Fibroblast of peridontal ligament (primary cell): ENCODE results near the gene KIAA0232.
A peak's percentile ranks its signal among the peaks of the same experiment; 100 is the strongest.
"Not testable (repeated sequence)": the region's sequence is repeated elsewhere in the genome, so short reads cannot be mapped to it uniquely, and the experiment has no call there.

ENCODE experiments used
- DNase-seq: peaks from one replicate; pipeline ENCODE4 v3.0.0-alpha.2; 2010; ENCODE audit errors: extremely low read depth

Gene KIAA0232

DNA sequence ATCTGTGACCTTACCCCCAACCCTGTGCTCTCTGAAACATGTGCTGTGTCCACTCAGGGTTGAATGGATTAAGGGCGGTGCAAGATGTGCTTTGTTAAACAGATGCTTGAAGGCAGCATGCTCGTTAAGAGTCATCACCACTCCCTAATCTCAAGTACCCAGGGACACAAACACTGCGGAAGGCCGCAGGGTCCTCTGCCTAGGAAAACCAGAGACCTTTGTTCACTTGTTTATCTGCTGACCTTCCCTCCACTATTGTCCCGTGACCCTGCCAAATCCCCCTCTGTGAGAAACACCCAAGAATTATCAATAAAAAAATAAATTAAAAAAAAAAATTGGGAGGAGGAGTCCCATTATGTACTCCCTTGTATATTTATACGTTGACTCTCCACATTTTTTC is 26.2 kb upstream of the KIAA0232 start:
- DNase-seq = not testable (repeated sequence)

DNA sequence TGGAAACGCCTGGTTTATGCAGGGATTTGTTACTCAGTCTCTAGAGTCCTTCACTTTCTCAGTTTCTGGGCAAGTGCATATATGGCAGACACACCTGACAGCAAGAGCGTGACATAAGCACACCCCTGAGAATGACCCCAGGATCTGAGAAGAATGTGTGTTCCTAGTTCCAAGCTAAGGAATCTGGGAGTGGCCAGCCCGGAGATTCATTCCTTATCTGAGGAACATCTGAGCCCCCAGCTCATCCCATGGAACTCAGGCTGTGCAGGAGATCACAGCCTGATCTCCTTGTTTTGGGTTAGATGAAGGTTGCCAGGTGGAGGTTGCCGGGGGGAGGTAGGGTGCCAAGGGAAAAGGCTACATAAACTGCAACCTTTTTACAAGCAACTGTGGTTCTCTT is 23.8 kb upstream of the KIAA0232 start:
- no peak for DNase-seq

DNA sequence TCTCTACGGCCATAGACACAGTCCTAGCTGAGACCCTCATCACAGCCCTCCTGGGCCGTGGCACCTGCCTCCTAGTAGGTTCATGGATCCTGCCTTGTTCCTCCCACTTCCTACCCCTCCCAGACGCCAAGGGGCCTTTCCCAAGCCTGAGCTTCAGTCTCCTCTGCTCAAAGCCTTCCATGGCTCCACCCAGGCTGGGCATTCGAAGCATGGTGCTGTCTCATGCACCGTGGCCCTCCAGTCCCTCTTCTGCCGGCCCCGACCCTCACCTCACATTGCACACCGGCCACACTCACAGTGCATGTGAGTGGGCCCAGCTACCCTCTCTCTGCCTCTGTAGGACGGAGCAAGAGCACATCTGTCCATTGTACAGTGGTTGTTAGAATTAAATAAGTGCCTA is 21.7 kb upstream of the KIAA0232 start:
- DNase-seq = no peak

DNA sequence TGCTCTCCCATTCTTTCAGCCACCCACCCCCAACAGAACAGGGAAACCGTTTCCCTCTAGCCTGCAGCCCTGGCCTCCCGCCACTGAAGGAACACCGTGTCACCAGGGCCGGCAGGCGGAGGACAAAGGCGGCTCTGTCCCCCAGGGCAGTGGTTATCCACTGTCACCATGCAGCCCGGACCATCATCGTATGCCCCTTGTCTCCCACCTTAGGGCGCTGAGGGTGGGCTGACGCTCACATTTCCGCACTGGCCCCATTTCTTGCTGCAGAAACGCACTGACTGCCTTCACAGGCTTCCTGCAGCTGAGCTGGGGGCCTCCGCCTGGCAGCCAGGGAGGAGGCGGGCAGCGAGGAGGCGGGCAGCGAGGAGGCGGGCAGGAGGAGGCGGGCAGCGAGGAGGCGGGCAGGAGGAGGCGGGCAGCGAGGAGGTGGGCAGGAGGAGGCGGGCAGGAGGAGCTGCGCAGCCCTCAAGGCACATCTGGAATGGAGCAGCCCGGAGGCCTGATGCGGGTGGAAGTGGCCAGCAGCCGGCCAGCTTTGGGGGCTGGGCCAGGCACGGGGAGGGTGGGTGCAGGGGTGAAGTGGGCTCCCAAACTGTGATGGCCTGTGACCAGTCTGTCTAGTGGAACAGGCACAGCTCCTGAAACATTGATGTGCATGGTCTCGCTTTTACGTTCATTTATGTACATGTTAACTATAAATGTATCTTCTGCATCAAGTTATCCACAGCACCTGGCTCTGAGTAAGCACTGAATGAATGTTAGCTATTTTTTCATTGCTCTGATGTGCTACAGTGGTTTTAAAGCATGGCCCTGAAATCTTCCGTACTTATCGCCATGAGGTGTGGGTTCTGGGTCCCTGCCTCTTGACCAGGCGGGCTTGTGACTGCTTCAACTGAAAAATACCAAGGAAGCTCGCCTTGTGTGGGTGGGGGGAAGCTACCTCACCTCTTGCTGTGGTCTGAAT is 20.6 kb upstream of the KIAA0232 start:
- DNase-seq = no peak

DNA sequence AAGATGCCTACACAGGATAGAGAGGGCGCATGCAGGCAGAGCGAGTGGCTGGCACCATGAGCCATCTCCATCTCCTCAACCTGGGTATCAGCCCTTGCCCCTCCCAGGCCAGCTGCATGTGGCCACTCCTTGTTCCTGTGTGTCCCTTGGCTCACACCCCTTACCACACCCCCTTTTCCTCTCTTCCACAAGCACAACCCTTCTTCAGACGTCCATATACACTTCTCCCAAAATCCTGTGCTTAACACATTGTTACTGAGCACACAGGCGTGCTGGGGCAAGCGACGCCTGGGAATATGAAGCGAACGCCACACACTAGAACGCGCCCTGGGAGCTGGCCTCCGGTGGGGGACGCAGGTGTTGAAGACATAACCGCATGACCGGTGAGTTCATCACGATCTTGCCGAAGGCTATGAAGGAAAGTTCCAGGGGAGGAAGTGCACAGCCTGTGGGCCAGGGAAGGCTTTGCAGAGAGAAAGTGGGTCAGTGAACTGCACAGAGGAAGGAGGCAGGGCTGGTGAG is 19.1 kb upstream of the KIAA0232 start:
- DNase-seq = no peak

DNA sequence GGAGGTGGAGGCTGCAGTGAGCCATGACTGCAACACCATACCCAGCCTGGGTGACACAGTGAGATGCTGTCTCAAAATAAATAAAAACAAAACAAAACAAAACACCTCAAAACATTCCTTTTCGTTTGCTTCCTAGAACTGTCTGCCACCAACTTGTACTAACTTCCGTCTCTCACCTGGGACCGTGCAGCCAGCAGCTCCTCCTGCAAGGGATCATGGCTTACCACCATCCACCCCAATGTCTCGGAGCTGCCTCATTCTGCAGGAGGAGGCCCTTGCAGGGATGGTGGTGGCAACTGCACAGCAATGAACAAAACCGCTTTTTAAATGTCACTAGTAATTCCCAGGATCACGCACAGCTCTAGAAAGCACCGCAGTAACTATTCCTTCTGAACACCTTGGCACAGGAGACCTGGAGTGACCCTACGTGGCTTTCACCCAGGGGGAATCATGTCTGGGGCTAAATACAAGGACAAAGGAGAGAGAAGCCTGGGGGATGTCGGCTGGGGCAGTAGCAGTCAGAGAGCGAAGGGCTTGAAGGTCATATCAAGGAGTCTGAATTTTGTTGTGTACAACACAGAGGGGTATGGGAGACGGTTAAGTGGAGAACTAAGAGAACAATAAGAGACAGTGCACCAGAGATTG is 17.4 kb upstream of the KIAA0232 start:
- no peak for DNase-seq

DNA sequence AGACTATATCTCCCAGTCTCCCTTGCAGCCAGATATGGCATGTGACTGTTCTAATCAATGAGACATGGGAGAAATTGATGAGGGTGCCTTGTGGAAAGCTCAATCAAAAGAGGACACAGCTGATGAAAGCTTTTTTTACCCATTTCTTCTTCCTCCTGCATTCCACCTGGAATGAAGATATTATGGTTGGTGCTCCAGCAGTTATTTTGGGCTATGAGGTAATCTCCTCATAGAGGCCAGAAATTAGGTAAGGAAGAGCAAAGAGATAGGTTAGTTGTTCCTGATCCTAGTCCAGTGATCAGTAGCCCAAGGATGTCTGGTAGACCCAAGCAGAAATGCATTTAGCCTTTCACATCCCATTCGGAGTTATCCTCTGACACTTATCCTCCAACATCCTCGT is 16.8 kb upstream of the KIAA0232 start:
- DNase-seq = no peak

DNA sequence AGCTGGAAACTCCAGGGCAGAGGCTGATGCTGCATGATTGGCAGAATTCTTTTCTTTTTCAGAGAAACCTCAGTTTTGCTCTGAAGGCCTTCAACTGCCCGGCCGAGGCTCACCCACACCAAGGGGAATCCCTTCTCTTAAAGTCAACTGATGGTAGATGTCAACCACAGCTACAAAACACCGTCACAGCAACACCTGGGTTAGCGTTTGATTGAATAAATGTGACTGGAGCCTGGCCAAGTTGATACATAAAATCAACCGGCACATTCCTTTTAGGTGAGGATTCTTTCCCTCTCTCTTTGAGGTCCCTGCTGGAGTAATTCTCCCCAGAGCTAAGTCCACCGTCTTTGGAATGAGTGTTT is 15.2 kb upstream of the KIAA0232 start:
- DNase-seq = no peak

DNA sequence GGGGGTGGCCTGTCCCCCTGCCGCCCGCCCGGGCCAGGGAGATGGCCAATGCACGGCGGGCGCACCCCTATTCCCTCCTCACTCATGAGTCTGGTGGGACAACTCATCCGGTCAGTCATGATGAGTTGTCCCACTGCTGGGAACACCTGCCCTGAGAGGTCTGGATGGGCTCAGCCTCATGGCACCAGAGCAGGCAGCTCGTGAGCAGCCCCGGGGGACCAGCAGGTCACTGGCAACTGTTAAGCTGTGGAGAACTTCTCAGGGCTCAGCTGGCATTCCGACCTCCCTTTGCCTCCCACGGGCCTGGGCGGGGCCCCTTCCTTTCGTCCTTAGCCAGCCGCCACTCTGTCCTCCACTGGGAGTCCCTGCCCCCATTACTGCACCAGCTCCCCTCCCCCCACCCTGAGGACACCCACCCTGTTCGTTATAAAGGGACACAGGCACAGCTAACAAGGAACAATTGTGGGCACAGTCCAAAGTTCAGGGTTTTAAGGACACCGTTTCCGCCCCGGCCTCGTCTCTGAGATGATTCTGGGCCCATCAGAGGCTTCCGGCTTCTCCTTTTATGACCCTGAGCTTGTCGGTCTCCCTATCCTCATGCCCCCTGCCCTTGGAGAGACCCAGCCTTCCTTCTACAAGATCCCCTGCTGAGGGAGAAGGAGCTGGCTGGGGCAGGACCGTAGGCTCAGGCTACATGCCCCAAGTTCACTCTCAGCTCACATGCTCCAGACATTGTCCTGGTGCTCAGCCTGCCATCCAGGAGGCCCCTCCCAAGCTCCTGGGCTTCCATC is 14.6 kb upstream of the KIAA0232 start:
- no peak for DNase-seq

DNA sequence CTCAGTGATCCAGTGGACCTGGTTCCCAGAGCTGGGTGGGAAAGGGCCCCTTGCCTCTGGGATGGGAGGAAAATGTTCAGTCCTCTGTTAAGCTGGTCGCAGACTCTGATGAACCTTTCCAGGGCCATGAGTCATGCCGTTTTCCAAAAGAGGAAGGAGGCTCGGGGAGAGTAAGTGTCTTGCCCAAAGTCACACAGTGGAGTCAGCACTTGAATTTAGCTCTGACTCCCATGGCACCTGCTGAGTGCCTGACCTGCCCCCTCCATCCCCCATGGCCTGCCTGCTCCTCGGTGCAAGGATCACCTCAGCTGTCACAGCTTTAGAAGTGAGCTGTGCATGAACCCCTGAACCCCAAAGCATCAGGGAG is 14.0 kb upstream of the KIAA0232 start:
- DNase-seq = peak; percentile 28

DNA sequence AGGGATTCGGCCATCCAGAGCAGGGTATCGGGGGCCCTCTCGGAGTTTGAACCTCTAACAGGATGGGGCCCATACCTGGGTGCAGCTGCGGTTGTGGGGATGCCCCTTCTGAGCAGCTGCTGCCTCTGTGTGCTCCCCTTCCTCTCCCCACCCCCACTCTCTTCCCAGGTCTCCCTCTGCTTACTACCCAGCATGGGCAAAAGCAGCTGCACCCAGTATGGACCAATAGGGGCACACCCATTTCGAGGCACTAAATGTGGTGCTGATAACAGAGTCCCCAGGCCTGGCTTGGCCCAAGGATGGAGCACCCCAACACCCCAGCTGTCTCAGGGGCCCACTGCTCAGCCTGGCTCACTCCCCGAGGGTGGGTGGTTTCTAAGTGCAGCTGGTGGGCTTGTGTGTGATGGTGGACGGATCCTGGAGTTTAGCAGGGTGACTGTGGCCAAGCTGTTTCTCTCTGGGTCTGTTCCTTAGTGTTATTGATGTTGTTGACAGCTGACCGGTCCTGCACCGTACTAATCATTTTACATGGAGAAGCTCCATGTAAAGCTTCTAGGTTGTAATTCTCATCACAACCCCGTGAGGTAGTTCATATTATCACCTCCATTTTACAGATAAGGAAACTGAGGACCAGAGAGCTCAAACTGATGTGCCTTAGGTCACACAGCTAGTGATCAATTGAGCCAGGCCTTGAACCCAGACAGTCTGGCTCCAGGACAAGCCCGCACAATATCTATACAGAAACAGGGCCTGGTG is 13.1 kb upstream of the KIAA0232 start:
- DNase-seq = no peak

DNA sequence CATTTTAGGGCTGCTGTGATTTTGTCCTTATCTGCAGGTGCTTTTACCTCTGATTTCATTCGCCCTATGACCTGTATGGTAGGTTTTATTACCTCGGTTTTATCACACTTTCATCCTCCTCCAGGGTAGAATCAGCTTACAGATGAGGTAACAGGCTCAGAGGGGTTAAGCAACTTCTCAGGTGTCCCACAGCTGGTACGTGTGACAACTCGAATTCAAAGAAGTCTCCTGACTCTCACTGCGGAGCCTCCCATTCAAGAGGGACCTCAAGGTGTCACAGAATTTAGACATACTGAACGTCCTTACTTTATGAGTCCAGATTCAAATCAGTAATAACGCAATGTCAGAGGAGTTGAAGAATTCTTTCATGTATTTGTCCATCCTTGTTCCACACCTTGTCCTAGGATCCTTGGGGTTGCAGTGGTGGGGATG is 12.5 kb upstream of the KIAA0232 start:
- DNase-seq = no peak

DNA sequence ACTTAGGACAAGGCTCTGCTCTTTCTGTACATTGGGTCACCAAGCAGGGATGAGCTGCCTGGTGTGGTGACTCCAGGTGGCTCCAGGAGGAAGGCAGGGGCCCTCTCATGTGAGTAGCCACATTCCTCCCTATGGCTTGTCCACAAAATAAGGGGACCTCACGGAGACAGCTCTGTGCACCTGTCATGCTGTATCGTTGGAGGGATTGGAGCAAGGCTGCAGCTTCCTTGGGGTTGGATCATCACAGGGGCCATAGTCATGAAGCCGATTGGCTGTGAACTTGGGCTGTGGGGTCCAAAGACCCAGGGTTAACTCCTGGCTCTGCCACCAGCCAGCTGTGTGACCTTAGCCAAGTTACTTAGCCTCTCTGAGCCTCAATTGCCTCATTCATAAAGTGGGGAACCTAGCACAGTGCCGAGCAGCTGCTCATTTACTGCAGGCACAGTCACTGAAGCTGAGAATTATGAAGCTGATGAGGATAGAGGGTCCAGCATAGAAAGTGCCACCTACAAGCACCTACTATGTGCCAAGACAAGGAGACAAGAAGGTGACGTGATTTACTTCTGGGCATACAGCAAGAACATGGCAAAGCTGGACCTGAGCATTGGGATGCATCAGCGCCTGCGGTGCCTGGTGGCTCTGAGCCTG is 11.8 kb upstream of the KIAA0232 start:
- no peak for DNase-seq

DNA sequence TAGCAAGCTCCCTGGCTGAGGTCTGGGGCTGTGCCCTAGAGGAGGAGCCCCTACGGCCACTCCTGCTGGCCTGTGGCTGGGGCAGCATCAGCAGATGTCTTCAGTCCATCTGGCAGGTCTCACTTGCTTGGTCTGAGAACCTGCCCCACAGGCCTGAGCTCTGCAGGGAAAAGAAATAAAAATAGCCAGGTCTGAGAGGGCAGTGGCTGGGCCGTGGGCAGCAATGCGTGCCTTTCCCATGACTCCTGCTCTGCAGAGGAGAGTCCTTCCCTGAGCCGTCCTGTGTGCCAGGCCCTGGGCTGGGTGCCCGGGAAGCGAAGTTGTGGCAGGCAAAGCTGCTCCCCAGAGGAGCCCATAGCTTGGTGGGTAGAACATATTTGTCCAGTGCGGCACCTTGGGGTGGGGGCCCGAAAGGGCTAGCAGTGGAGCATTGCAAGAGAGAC is 11.3 kb upstream of the KIAA0232 start:
- no peak for DNase-seq

DNA sequence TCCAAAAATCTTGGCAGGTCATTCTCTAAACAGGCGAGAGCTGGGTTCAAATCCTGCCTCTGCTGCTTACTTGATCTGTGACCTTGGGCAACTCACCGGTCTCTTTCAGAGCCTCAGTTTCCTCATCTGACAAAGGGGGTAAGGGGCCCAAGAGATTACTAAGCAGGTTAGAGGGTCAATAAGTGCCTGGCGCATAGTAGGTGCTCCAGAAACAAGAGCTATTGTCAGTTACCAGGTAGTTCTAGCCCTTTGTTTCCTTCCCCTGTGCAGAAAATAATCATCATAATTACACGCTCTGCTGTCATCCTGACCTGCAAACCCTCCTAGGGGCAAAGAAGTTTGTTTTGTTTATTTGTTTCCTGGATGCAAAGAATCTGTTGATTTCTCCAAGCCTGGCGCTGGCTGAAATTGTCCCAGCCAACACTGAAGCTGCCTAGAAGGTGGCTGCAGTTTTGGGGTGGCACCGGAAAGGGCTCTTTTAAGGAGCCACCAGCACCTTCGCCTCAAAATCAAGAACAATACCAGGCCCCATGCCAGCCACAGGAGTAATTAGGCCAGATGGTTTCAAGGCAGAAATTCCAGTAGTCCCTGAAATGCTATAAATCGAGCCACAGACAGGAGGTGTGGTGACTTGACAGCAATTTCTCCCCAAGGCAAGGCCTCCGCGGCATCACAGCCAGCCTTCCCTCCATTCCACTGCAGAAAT is 10.2 kb upstream of the KIAA0232 start:
- no peak for DNase-seq

DNA sequence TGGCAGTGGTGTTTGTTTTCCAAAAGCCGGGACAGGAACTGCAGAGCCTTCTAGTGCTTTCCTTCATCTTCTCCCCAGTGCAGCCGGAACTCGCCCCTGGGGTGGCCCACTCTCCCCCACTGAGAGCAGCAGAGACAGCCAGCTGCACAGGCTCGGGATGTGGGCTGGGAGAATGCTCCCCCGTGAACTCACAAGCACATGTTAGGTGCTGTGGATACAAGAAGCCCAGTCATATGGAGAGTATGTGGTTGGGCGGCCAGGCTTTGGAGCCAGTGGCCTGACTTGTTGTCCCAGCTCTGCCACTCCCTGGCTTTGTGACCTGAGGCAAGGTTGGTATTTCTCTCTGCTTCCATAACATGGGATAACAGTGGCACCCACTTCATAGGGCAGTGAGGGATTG is 9.4 kb upstream of the KIAA0232 start:
- no peak for DNase-seq

DNA sequence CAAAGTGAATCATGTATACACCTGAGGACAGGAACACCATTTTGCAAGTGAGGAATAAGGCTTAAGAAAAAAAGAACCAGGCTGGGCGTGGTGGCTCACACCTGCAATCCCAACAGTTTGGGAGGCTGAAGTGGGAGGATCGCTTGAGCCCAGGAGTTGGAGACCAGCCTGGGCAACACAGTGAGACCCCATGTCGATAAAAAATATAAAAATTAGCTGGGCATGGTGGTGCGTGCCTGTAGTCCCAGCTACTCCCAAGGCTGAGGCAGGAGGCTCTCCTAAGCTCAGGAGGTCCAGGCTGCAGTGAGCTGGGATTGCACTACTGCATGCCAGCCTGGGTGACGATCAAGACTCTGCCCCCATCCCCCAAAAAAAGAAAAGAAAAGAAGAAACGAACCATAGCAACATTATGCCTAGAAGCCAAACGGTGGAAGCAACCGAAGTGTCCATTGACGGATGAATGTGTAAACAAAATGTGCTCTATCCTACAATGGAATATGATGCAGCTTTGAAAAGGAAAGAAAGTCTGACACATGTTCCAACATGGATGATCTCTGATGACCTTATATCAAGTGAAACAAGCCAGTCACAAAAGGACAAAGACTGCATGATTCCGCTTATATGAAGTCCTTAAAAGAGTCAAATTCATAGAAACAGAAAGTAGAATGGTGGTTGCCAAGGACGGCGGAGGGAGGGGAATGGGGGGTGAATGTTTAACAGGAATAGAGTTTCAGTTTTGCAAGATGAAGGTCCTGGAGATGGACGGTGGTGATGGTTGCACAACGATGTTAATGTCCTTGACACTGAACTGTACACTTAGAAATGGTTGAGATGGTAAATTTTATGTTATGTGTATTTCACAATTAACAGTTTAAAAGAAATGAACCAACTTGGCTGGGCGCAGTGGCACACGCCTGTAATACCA is 8.6 kb upstream of the KIAA0232 start:
- no peak for DNase-seq

DNA sequence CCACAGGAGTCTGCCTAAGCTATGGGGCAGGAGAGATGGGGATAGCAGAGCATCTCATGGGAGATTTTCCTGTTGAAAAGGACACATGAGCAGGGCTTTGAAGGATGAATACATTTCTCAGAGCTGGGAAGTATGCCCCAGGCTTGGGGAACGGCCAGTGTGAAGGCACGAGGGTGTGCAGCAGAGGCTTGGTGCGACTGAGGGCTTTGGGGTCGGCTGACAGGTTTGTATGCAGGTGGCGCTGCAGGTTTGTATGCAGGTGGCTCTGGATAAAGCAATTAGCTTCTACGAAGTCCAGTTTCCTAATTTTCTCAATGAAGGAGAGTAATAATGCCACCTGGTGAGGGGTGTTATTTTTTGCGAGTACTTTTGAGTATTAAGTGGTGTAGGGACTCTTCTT is 6.8 kb upstream of the KIAA0232 start:
- DNase-seq = no peak

DNA sequence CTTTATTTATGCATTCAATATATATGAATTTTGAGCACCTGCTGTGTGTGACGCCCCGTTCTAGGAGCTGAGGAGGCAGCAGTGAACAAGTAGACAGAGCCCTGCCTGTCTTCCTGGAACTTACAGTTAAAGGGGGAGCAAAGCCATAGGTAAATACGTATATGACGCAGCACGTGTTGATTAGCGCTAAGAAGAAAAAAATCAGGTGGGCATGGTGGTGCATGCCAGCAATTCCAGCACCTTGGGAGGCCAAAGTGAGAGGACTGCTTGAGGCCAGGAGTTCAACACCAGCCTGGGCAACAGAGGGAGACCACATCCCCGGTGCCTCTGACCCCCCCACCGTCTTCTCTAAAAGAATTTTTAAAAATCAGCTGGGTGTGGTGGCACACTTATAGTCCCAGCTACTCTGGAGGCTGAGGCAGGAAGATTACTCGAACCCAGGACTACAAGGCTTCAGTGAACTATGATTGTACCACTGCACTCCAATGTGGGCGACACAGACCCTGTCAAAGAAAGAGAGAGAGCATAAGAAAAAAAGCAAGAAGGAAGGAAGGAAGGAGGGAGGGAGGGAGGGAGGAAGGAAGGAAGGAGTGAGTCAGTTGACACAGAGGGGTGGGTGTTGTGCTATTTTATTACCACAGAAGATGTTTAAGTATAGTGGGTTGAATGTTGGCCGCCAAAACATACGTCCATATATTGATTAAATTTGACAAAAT is 5.4 kb upstream of the KIAA0232 start:
- DNase-seq = no peak
